Smooth muscle cell (in vitro differentiated cells): ENCODE measurements around the gene FBXL20. TPM values are rescaled to one million over a fixed set of nuclear protein-coding genes. Genes with fewer than 3 reads are reported as not detected.
"Not testable (repeated sequence)": the region's sequence is repeated elsewhere in the genome, so short reads cannot be mapped to it uniquely, and the experiment has no call there.

Source experiments
- DNase-seq: peaks from one replicate; lab custom pipeline; 2025; ENCODE audit not compliant: unreplicated experiment; lab: John Stamatoyannopoulos, UW
- H2AFZ ChIP-seq: fragments of 200-600 bp; sonication (generic); 2 replicates; pipeline ENCODE4 v1.6.0; 2016; ENCODE audit warnings: antibody characterized with exemption, low read depth, mild to moderate bottlenecking
- H3F3A ChIP-seq: fragments of 200-600 bp; sonication (generic); 2 replicates; pipeline ENCODE4 v1.6.0; 2017; ENCODE audit warnings: antibody characterized with exemption, low read depth
- H3K27ac ChIP-seq: fragments of 200-600 bp; sonication (generic); 2 replicates; pipeline ENCODE4 v1.5.1; 2016; ENCODE audit warnings: low read depth, mild to moderate bottlenecking
- H3K27me3 ChIP-seq: fragments of 200-600 bp; sonication (generic); 2 replicates; pipeline ENCODE4 v1.6.1; 2016; ENCODE audit warnings: low read depth, mild to moderate bottlenecking
- H3K36me3 ChIP-seq: fragments of 200-600 bp; sonication (generic); 2 replicates; pipeline ENCODE4 v1.5.1; 2016; ENCODE audit warnings: low read depth
- H3K4me1 ChIP-seq: fragments of 200-600 bp; sonication (generic); 2 replicates; pipeline ENCODE4 v1.5.1; 2016; ENCODE audit warnings: low read depth
- H3K4me2 ChIP-seq: fragments of 200-600 bp; sonication (generic); 2 replicates; pipeline ENCODE4 v1.6.0; 2016; ENCODE audit warnings: mild to moderate bottlenecking
- H3K4me3 ChIP-seq: fragments of 200-600 bp; sonication (generic); 2 replicates; pipeline ENCODE4 v1.5.1; 2016; ENCODE audit warnings: mild to moderate bottlenecking
- H3K79me2 ChIP-seq: fragments of 200-600 bp; sonication (generic); 2 replicates; pipeline ENCODE4 v1.6.0; 2016; ENCODE audit warnings: low read depth, mild to moderate bottlenecking
- H3K9ac ChIP-seq: fragments of 200-600 bp; sonication (generic); 2 replicates; pipeline ENCODE4 v1.6.0; 2016; ENCODE audit warnings: low read depth
- H3K9me3 ChIP-seq: fragments of 200-600 bp; sonication (generic); replicated peaks from 2 replicates; pipeline ENCODE4 v1.5.1; 2016; ENCODE audit warnings: low read depth
- H4K20me1 ChIP-seq: fragments of 200-600 bp; sonication (generic); 2 replicates; pipeline ENCODE4 v1.6.0; 2016; ENCODE audit warnings: low read depth
- CTCF ChIP-seq: fragments of 200-600 bp; sonication (generic); IDR thresholded peaks from 2 replicates; pipeline ENCODE4 v1.5.1; 2017; ENCODE audit warnings: borderline replicate concordance, mild to moderate bottlenecking, antibody characterized with exemption; ENCODE audit not compliant: insufficient read depth, poor library complexity, severe bottlenecking
- WGBS: methylation state at CpG from one replicate; pipeline ENCODE4 v1.1.7; 2016; ENCODE audit warnings: low lambda C conversion rate; 5-methylcytosine and 5-hydroxymethylcytosine counted together
- polyA plus RNA-seq: library from polyadenylated mRNA; unstranded; fragments of >200 nt; fragmentation: Nextera tagmentation; extraction: Ambion mirVana; gene quantifications from 2 replicates; pipeline ENCODE4 v1.2.1, GENCODE V29; 2016
- total RNA-seq: library from RNA; depleted of rRNA; stranded (reverse); fragments of >200 nt; gene quantifications from 2 replicates; pipeline ENCODE4 v1.2.3, GENCODE V29; 2014

Gene FBXL20
- total and polyA plus RNA-seq, 2 experiments from 2014 or later = 8.0 to 19.9 TPM

DNA sequence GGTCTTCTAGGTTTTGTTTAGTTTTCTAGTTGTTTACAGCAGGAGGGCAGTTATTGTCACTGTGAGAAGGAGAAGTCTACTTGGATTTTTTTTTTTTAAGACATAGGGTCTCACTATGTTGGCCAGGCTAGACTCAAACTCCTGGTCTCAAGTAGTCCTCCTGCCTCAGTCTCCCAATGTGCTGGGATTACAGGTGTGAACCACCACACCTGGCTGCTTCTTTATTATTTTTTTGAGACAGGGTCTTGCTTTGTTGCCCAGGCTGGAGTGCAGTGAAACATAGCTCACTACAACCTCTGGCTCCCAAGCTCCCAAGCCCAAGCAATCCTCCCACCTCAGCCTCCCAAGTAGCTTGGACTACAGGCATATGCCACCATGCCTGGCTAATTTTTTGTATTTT lies 107.4 kb downstream of the FBXL20 start:
- no peaks in the 10 kb centered on the region for H4K20me1 ChIP-seq
- no peak for TF ChIP-seq CTCF

DNA sequence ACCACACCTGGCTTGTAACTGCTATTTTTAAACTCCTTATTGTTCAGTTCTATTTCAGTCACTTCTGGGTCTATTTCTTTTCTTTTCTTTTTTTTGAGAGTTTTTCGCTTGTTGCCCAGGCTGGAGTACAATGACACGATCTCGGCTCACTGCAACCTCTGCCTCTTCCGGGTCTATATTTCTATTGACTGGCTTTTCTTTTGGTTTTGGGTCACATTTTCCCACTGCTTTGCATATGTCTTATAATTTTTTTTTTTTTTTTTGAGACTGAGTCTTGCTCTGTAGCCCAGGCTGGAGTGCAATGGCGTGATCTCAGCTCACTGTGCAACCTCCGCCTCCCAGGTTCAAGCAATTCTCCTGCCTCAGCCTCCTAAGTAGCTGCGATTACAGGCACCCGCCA lies 108.9 kb downstream of the FBXL20 start:
- not testable (repeated sequence) for H3K4me2 ChIP-seq, H3K27me3 ChIP-seq, H3K9me3 ChIP-seq, H4K20me1 ChIP-seq, H3K79me2 ChIP-seq, H2AFZ ChIP-seq, H3K36me3 ChIP-seq, H3K9ac ChIP-seq, H3K27ac ChIP-seq, H3F3A ChIP-seq, H3K4me3 ChIP-seq, H3K4me1 ChIP-seq, DNase-seq
- 97% methylated on average over 8 of the region's 8 CpGs for WGBS

More for the DNA sequence above, 107.4 kb downstream of the FBXL20 start:
- peaks cover 3% of the 10 kb centered on the region for H3K36me3 ChIP-seq
- H3F3A ChIP-seq = no peaks in the 10 kb centered on the region
- H3K9ac ChIP-seq = no peak overlapping the region
- no peak overlapping the region for H3K4me2 ChIP-seq
- H3K79me2 ChIP-seq = no peaks in the 10 kb centered on the region
- no peak overlapping the region for H3K27ac ChIP-seq
- no peaks in the 10 kb centered on the region for H3K27me3 ChIP-seq
- no peak overlapping the region for H3K4me3 ChIP-seq
- DNase-seq = no peak
- H2AFZ ChIP-seq = no peak overlapping the region
- H3K4me1 ChIP-seq = no peaks in the 10 kb centered on the region
- no peaks in the 10 kb centered on the region for H3K9me3 ChIP-seq

GRCh38 chr17:39286513-39286912 lies 114.9 kb downstream of the FBXL20 start:
- H3K36me3 ChIP-seq, H3K4me1 ChIP-seq, H3K4me3 ChIP-seq, H3K4me2 ChIP-seq, H3K9me3 ChIP-seq, H3F3A ChIP-seq, H4K20me1 ChIP-seq, H2AFZ ChIP-seq, H3K9ac ChIP-seq, DNase-seq, H3K79me2 ChIP-seq, H3K27ac ChIP-seq, H3K27me3 ChIP-seq: not testable (repeated sequence)
- 96% methylated on average over 3 of the region's 3 CpGs for WGBS

- H3K36me3 ChIP-seq = no peaks in the 10 kb centered on the region
- H3K4me3 ChIP-seq = no peak overlapping the region
- no peak overlapping the region for H3K27ac ChIP-seq
- no peaks in the 10 kb centered on the region for H4K20me1 ChIP-seq
- 98% methylated on average over 5 of the region's 5 CpGs for WGBS
- no peaks in the 10 kb centered on the region for H3K9me3 ChIP-seq
- H3K27me3 ChIP-seq = no peaks in the 10 kb centered on the region
- no peaks in the 10 kb centered on the region for H3K79me2 ChIP-seq
- H3K9ac ChIP-seq = no peak overlapping the region
- TF ChIP-seq CTCF = no peak
- no peaks in the 10 kb centered on the region for H3K4me1 ChIP-seq
- H3K4me2 ChIP-seq = no peak overlapping the region
- no peak for DNase-seq
- no peak overlapping the region for H2AFZ ChIP-seq
- H3F3A ChIP-seq = no peaks in the 10 kb centered on the region
These were observed 116.7 kb downstream of the FBXL20 start for GRCh38 chr17:39284685-39285084.

DNA sequence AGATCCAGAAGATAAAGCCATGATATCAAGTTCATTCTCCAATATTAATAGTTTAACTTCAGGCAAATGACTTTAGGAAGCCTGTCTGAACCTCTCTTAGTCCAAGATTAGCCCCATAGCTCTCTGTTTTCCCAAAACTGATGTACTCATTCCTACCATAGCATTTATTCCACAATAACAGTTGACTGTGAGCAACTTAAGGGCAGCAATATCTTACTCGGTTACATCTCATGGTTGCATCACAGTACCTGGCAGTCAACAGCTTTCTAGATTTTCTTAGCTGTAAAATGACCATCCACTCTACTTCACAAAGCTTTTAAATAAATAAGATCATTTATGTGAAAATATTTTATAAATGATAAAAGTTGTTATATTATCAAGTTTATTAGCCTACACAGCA lies 117.5 kb downstream of the FBXL20 start:
- H3K9ac ChIP-seq = no peak overlapping the region
- H3K27me3 ChIP-seq = no peaks in the 10 kb centered on the region
- H3K4me1 ChIP-seq = no peaks in the 10 kb centered on the region
- no peaks in the 10 kb centered on the region for H3F3A ChIP-seq
- DNase-seq = no peak
- H3K9me3 ChIP-seq = no peaks in the 10 kb centered on the region
- no peak overlapping the region for H3K27ac ChIP-seq
- no peaks in the 10 kb centered on the region for H4K20me1 ChIP-seq
- WGBS = 94% methylated on average over 1 of the region's 1 CpG
- H2AFZ ChIP-seq = no peak overlapping the region
- H3K36me3 ChIP-seq = no peaks in the 10 kb centered on the region
- no peak for TF ChIP-seq CTCF
- no peaks in the 10 kb centered on the region for H3K79me2 ChIP-seq
- H3K4me2 ChIP-seq = no peak overlapping the region
- H3K4me3 ChIP-seq = no peak overlapping the region
